Measurements from ENCODE around the gene RTBDN.
"Not testable (repeated sequence)": the region's sequence is repeated elsewhere in the genome, so short reads cannot be mapped to it uniquely, and the experiment has no call there.

RTBDN gene

DNA sequence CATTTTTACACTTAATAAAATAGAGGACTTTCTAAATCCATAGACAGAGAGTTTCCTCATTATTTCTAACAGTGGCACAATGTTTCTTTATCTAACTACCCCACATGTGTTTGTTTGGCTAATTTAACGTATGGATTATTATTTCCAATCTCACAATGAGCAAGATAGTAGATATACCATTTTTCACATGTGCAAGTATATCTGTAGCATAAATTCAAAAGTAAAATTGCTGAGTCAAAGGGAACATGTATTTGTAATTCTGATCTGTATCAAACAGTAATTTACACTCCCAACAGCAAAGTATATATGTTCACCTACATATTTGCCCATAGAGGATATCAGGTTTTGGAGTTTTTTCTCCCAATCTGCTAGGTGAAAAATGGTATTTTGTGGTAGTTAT lies 22.3 kb upstream of the RTBDN start:
- no peak for DNase-seq

DNA sequence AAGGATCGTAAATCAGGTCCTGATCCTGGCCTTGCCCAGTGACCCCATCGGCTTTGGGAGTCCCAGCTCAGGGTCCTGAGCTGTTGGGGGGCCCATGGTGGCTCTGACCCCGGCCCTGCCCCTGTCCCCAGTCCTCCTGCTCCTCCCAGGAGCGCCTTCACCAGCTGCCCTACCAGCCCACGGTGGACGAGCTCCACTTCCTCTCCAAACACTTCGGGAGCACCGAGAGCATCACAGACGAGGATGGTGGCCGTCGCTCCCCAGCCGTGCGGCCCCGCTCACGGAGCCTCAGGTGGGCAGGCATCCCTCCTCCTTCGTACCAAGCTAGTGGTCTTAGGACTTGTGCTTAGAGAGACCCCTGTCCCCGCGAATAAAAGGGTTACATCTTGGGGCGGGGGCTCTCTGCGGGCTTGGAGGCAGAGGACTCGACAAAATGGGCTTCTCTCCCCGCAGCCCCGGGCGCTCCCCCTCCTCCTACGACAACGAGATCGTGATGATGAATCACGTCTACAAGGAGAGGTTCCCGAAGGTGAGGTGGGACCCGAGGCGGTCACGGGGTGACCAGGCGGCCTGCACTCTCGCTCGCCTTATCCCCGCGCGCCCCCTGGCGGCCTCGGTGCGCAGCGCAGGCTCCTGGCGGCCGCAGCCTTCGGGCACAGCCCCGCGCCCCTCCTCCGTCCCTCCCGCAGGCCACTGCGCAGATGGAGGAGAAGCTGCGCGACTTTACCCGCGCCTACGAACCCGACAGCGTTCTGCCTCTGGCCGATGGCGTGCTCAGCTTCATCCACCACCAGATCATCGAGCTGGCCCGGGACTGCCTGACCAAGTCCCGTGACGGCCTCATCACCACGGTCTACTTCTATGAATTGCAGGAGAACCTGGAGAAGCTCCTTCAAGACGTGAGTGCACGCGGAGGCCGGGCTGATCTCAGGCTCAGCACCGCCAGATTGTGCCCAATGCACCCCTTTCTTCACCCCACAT lies 13.1 kb upstream of the RTBDN start:
- peak; percentile 62 to 81 (median 76) for DNase-seq

DNA sequence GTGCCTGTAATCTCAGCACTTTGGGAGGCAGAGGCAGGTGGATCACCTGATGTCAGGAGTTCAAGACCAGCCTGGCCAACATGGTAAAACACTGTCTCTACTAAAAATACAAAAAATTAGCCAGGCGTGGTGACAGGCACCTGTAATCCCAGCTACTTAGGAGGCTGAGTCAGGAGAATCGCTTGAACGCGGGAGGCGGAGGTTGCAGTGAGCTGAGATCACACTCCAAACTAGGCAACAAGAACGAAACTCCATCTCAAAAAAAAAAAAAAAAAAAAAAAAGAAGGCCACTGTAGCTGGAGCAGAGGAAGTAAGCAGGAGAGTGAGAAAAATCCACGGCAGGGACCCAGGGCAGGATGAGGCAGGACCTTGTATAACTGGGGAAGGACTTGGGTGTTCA lies 12.2 kb upstream of the RTBDN start:
- not testable (repeated sequence) for DNase-seq

DNA sequence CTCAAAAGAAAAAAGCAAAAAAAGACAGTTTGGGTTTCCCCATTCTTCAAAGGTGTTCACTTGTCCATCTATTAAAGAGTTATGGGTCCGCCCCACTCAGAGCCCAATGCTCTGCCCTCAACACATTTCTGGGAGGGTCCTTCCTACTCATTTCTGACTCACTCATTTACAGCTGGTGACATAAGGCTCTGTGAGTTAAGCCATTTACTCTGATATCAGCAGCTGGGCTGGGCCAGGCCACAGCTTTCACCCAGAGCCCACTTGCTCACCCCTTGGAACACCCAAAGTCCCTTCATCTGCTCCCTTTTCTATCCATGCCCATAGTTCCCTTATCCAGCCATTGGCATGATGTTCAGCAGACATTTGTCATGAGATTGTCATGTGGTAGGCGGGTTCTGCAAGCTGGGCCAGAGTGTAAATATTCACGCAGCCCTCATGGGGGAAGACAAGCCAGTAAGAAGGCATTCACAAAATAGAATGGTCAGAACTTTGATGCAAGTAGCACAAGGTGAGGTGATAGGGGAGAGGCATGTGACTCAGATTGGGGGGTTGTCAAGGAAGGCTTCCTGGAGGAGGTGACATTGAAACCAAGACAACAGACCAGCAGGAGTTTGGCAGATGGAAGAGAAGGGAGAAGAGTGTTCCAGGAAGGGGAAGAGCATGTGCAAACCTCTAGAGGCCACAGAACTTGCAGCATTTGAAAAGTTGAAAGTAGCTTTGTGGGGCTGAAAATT lies 9.8 kb upstream of the RTBDN start:
- no peak for DNase-seq

DNA sequence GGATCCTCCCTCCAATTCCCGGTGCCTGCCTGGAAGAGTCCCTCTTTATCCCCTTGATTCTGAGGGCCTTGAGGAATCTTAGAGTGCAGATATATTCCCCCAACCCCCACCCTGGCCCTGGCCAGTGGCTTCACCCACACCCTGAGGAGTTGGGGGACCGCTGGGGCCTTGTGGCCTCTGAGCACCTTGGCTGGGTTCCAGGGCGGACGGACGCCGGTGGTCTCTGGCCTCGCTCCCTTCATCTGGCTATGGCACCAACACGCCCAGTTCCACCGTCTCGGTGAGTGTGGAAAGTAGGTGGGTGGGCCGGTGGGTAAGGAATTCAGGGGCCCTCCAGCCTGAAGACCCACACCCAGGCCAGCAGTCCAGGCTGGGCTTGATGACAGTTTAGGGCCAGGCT lies 8.9 kb upstream of the RTBDN start:
- no peak for DNase-seq

DNA sequence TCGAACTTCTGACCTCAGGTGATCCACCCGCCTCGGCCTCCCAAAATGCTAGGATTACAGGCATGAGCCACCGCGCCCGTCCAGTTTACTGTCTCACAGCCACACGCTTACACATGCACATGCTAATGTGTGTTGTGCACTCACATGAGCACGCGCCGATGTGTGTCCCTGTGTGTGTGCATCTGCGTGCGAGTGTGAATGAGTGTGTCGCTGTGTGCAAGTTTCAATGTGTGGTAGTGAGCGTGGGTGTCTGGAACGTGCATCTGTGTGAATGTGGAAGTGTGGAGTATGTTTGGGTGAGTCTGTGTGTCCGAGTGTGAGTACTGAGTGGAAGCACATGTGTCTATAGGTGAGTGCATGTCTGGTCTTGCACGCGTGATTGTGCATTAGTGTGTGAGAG lies 8.1 kb upstream of the RTBDN start:
- DNase-seq: no peak

DNA sequence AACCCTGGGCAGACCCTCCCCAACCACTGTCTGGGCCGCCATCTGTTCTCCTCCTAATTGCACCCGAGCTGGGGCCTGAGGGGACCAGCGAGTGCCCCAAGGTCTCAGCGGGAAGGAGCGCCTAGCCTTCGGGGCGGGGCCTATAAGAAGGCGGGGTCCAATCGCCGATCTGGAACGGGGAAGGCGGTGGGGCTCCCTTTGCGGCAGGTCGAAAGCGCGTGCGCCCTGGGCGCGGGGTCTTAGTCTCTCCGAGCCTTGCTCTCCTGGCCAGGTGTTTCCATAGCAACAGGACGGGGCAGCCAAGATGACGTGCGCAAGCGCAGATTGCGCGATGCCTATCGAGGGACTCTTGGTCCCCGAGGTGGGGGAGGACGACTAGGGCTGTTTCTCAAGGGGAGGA lies 6.7 kb upstream of the RTBDN start:
- peak in 1 of 5 experiments; percentile 30 for DNase-seq

DNA sequence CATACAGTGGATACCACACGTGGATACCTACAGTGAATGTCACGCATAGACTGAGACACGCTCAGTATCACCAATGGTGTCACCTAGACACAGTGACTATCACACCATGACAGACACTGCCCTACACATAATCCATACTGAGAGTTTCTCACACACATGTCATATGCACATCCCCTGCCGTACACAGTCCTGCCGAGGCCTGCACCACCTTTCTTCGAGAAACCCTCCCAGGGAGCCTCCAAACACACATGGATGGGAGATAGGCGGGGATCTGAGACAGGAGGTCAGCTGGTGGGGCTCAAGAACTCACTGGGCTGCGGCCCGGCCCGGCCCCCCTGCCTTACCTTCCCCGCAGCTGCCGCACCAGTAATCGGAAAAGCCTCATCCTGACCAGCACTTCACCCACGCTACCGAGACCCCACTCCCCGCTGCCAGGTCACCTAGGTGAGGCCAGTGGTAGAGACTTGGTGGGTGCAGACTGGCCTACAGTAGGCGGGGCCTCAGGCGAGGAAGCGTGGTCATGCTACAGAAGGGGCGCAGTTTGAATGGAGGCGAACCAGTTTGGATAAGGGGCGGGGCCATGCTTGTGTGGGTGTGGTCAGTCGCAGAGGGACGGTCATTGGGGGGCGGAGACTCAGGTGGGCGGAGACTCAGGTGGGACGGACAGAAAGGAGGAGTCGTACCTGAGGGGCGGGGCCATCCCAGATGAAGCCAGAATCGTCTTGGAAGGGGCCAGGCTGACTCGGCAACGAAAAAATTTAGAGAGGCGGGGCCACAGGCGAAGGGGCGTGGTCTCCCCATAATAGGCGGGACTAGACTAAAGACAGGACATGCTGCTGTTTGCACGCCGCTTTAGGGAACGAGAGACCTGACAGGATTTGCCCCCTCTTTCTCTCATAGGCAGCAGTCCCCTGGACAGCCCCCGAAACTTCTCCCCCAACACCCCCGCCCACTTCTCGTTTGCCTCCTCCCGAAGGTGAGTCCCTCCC lies 6.0 kb upstream of the RTBDN start:
- DNase-seq: peak in 1 of 5 experiments; percentile 52

DNA sequence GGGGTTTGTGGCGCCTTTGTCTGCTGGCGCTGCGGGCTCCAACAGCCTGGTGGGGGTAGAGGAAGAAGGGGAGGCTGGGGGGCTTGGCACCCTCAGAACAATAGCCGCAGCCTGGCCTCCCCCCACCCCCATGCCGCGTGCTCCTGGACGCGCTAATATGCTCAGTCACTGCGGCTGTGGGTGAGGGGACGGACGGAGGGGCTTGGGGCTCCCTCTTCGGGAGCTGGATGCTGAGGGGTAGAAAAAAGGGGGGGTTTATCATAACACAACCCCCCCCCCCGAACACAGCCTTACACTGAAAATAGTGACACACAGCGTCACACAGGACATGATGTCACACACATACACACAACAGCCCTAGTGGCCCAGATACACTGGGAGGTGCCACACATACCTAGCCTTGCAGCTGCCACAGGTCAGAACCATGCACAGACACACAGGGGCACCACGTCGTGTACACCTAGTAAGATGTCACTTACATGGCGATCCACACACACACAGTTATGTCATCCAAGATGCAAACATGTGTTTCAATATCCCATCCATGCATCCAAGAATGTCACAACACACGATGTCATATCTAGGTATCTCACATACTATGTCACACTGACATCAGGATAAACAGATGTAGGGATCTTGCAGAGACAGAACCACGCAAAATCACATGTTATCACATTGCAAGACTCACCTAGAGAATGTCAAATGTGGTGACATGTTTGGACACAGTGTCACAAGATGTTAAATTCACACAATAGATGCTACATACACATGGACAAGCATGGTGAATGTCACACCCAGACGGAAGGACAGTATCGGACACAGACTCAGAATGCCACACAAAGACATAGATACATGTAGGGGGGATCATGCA lies 4.7 kb upstream of the RTBDN start:
- DNase-seq: peak in 2 of 5 experiments; percentile 35 to 75

DNA sequence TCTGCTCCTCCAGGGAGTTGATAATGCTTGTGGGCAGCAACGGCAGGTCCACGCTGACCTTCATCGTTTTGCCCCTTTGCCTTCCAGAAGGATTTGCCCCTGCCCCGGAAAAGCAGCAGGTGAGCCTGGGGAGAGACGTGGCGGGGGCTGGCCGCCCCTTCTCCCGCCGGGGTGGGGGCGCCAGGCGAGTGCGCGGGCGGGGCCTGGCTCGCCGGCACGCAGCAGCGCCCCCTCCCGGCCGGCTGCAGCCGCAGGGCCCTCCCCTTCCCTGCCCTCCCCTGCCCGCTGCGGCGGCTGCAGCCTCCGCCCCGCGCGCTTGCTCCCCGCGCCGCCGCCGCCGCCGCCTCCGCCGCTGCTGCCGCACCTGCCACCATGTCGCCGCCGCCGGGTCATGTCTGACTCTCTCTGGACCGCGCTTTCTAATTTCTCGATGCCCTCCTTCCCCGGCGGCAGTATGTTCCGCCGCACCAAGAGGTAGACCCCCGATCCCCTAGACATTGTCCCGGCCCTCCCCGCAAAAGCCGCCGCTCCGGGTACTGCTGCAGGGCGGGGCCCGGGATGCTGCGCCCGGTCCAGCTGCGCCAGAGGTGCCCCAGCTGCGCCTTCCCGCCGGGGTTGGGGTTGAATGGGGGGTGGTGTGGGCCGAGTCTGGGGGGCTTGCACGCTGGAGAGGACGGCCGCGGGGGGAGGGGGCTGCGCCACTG lies 4.0 kb upstream of the RTBDN start, which contains the start of gene MAST1:
Gene MAST1 (plus strand): TSS at position 334 of the 704 bp plus-strand sequence. CDS start 58 bp downstream, at position 392.
- DNase-seq: peak in 4 of 5 experiments; percentile 19 to 75 (median 42)

DNA sequence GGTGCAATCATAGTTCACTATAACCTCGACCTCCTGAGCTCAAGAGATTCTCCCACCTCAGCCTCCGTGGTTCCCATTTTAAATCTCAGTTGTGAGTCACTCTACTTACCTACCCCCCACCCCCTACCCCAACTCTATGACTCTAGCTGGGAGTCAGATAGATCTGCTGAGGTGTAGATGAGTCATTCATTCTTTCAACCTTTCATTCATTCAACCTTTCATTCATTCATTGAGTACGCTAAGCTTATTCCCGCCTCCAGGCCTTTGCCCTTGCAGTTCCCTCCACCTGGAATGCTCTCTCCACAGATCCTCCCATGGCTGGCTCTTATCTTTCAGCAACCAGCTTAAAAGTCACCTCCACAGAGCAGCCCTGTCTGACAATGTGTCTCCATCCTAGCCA lies 2.8 kb upstream of the RTBDN start:
- no peak for DNase-seq

DNA sequence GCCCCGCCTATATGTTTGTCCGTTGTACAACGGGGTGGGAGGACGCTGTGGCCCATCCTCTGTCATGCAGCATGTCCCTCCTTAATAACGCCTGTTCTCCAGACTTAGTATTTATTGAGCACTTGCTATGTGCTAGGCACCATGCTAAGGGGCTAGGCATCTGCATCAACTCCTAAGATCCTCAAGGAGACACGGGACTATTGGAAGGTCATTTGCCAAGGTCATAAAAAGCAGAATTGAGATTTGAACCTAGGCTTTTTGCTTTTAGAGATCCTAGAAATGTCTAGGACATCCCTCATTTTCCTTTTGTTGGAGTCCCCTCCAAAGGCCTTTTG lies 2.1 kb upstream of the RTBDN start:
- no peak for DNase-seq

DNA sequence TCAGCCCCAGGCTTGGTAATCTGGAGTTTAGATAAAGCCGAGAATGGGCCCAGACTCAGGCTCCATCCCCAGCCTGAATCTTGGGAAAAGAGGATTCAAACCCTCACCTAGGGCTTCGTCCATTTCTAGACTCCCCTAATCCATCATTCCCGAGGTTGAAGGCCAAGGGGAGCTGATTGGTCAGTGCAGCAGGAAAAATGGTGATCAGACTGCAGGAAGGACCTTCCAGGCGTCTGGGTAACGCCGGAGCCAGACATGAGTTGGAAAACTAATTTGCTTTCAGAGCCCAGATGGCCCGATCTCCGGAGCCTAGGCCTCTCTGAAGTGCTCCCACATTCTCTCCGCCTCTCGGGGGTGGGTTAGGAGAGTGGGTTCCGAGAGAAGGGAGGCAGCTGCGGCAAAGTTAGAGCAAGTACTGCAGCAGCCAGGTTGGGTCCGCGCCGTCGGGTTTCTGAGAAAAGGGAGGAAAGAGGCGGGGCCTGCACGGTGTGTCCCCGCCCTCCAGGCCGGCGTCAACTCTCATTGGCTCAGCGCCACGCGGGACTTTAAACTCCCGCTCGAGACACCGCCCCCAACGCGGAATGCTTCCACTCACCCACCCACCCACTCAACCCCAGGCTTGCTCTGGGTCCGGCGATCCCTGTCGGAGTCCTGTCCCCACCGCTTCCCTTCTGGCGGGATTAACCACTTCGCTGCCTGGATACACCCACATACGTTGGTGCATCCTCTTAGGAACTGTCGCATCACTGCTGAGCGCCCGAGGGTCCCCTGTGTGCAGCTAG lies 788 bp upstream of the RTBDN start:
- DNase-seq: peak in 1 of 5 experiments; percentile 56

DNA sequence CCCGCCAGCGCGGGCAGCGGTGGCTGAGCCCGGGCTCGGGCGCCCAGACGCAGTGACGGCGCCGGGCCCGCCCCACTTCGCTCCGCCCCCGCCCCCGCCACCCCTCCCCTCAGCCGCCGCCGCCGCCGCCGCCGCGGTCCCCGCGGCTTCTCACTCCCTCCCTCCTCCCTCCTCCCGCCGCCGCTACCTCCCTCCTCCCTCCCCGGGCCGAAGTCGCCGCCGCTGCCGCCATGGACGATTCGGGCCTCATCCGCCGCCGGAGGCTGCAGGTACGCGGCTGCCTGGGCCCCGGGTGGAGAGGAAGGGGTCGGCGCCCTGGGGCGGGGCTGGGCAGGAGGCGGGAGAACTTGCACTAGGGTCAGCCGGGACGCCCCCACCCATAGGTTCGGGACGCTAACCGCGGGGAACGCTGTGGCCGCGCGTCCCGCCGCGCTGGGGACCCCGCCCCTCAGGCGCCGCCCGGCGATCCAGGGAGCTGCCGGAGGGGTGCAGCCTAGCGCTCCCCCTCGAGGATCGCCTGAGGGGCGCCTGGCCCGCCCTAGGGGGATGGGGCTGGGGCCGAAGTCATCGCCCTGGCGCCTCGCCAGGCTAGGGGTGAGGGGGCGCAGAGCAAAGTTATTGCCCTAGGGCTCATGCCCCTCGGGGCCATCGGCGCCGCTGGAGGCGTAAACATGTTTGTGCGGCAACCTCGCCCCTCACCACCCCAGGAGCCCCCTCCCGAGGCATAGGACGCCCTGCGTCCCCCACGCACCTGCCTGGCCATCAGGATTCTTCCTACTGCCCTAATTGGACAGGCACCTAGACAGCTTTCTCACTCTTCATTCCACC lies 427 bp downstream of the RTBDN start:
- DNase-seq: peak in 2 of 5 experiments; percentile 33 to 67

DNA sequence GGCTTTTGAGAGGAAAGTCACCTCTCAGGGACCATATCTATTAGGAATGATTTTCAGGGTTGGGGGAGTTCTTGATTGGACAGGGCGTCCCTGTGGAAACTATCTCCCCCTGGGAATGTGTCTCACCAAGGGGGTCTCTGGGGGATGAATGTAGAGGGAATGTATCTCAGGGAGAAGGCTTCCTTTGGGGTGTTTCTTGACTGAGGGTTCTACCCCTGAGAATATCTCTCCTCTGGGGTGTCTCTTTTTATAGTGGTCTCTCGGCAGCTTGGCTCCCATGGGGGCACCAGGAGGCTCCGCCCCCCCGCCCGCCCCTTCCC lies 1.0 kb downstream of the RTBDN start:
- no peak for DNase-seq

DNA sequence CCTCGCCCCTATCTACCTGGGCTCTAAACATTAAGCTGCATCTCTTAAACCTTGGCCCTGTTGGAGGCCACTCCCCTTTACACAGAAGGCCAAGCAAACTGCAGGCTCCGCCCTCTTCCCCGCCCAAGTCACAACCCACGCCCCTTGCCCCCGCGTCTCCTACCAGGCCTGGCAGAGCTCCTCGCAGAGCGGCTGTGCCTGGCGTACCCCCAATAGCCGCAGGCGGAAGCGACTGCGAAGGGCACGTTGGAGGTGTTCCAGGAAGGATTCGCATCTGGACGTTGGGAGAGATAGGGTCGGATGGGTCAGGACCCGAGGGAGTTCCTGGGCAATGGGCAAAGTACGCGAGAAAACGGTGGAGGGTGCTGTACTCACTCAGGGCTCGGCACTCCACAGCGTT lies 5.9 kb downstream of the RTBDN start:
- DNase-seq: peak in 1 of 5 experiments; percentile 54

DNA sequence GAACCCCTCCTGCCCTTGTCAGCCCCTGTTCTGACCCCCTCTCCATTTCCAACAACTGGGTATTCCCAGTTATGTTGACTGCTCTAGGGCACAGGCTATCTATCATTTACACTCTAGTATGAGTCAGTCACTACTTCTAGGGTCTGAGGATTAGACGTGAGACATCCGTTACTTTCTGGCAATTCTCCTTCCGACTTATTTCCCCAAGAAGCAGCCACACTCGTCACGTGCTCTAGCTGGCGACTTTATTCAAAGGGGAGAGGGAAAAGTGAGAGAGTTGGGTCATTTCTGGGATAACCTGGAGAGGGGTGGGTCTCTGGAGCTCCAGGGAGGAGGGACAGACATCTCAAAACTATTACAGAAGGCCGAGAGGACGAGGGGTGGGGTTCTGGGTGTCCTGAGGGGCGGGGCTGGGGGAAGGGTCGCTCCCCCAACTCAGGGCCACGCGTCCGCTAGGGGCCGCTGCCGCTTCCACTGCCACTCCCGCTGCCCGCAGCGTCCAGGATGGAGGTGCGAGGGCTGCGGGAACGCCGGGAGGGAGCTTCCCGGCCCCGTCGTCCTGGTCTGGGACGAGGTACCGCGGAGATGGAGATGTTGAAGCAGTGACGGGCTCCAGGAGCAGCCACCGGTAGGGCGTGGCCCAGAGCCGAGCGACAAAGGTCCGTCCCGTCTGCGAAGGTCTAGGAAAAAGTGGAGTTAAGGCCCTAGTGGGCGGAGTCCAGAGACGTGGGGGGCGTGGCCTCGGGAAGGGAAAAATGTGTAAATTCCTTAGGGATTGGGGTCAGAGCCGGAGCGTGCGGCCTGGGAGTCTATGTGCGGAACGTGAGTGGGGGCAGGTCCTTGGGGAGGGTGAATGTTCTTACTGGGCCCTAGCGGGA lies 8.9 kb downstream of the RTBDN start:
- peak in 1 of 5 experiments; percentile 26 for DNase-seq

DNA sequence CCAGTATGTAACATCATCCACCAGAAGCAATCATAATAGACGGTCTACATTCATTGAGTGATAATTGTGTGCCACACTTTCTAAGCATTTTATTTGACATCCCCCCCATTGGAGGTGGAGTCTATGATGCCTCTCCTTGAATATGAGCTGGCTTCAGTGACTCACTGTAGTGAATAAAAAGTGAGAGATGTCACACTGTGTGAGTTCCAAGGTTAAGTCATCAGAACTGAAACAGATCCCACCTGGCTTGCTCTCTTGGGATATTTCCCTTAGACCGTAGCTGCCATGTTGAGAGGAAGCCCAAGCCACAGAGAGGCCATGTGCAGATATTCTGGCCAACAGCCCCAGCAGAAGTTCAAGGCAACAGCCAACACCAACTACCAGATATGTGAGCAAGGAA lies 12.6 kb downstream of the RTBDN start:
- DNase-seq: no peak
